Measurements from ENCODE around the gene CYP27A1. TPM values are rescaled to one million over a fixed set of nuclear protein-coding genes. Genes with fewer than 3 reads are reported as not detected.

CYP27A1 gene
- total and polyA plus RNA-seq, 2 of the 8 experiments (the other 6 are each of a cell fraction or from before 2014, with no cell fraction given), result 5.4 to 14.7 TPM

- no peak overlapping the region for H2BK120ac ChIP-seq (replicated peaks; ENCODE audit: low read depth, low read length)
- no peaks in the 10 kb centered on the region for H3K9me3 ChIP-seq (ENCODE audit: insufficient read depth in 2 of 2, low read depth in 1 of 2, low read length in 1 of 2)
- H2AK5ac ChIP-seq (ENCODE audit: low read depth, low read length), result no peak overlapping the region
- no peak overlapping the region for H3K14ac ChIP-seq (ENCODE audit: insufficient read length)
- no peak for DNase-seq (ENCODE audit: low read depth in 1 of 2, low spot score in 2 of 2)
- H2BK20ac ChIP-seq (ENCODE audit: low read length), result no peak overlapping the region
- no peaks in the 10 kb centered on the region for H3K23me2 ChIP-seq (ENCODE audit: low read depth, low read length)
- no peak overlapping the region for H4K91ac ChIP-seq (replicated peaks; ENCODE audit: insufficient read length, low read length)
- H3K79me2 ChIP-seq (ENCODE audit: control insufficient read depth in 1 of 2, insufficient read depth in 2 of 2, low read length in 2 of 2), result no peaks in the 10 kb centered on the region
- H4K8ac ChIP-seq (ENCODE audit: extremely low read depth, insufficient read depth, low read length), result no peak overlapping the region
- H3K27ac ChIP-seq (ENCODE audit: low read depth, low read length), result no peak overlapping the region
- H4K20me1 ChIP-seq (replicated peaks in 1 of 2; ENCODE audit: control insufficient read depth in 1 of 2, insufficient read depth in 2 of 2, low read length in 2 of 2), result no peaks in the 10 kb centered on the region
- no peak overlapping the region for H2BK15ac ChIP-seq (ENCODE audit: low read length)
- no peaks in the 10 kb centered on the region for H3K4me1 ChIP-seq (replicated peaks in 1 of 4; ENCODE audit: control insufficient read depth in 3 of 4, insufficient read depth in 4 of 4, low read length in 3 of 4)
- no peak overlapping the region for H3K9ac ChIP-seq (replicated peaks in 1 of 4; ENCODE audit: extremely low read depth in 1 of 4, low read depth in 3 of 4, low read length in 3 of 4)
- no peak overlapping the region for H3K4me3 ChIP-seq (ENCODE audit: extremely low read depth in 1 of 4, insufficient read depth in 2 of 4, low read depth in 3 of 4, low read length in 4 of 4)
- no peak overlapping the region for H3K4me2 ChIP-seq (ENCODE audit: insufficient read depth in 1 of 2, low read depth in 2 of 2, low read length in 2 of 2)
- no peaks in the 10 kb centered on the region for H3K27me3 ChIP-seq (replicated peaks in 1 of 4; ENCODE audit: control insufficient read depth in 3 of 4, extremely low read depth in 1 of 4, insufficient read depth in 3 of 4, low read length in 3 of 4)
- no peak overlapping the region for H2BK12ac ChIP-seq (ENCODE audit: low read depth, low read length)
- TF ChIP-seq CREB1 (IDR thresholded peaks at IDR 0.05) (no peak), SP4 (IDR thresholded peaks at IDR 0.05; ENCODE audit: low read length) (no peak), RXRA (IDR thresholded peaks at IDR 0.05; ENCODE audit: insufficient read depth, low read depth, low read length) (no peak), SUZ12 (IDR thresholded peaks at IDR 0.05; ENCODE audit: low read length) (no peak), EP300 (IDR thresholded peaks at IDR 0.05; ENCODE audit: borderline replicate concordance in 1 of 2, low read depth in 2 of 2, low read length in 2 of 2) (no peak)
- no peak overlapping the region for H2AFZ ChIP-seq (ENCODE audit: low read length)
- no peak overlapping the region for H3K23ac ChIP-seq (ENCODE audit: insufficient read length)
- peaks cover 20 to 60% (median 48%) of the 10 kb centered on the region in 4 experiments for H3K36me3 ChIP-seq (ENCODE audit: control insufficient read depth in 2 of 4, insufficient read depth in 4 of 4, low read length in 3 of 4)
- ChIA-PET POLR2A (ENCODE audit: partially characterized antibody) (interaction anchor here (1.5 to 2.0 kb wide), 2 partner anchors 11 to 75 kb away, joined by 3 to 4 read pairs; no protein-coding TSS in a partner anchor), CTCF (ENCODE audit: partially characterized antibody) (interaction anchor here (0.9 to 1.5 kb wide), 4 partner anchors 27 to 275 kb away, joined by 3 to 7 read pairs (median 4); no protein-coding TSS in a partner anchor)
- no peak overlapping the region for H4K5ac ChIP-seq (ENCODE audit: insufficient read length, low read depth, low read length)
- H3K4ac ChIP-seq (replicated peaks; ENCODE audit: insufficient read length, low read depth, low read length), result no peak overlapping the region
- no peak overlapping the region for H3K18ac ChIP-seq (ENCODE audit: extremely low read depth, low read length)
- H3K79me1 ChIP-seq (ENCODE audit: low read depth, low read length), result no peaks in the 10 kb centered on the region
- no peak overlapping the region for H3K56ac ChIP-seq (replicated peaks; ENCODE audit: insufficient read length, low read depth, low read length)
- H2BK5ac ChIP-seq (ENCODE audit: low read depth, low read length), result no peak overlapping the region
- WGBS, 2 experiments (ENCODE audit: extremely low coverage in 1 of 2, insufficient coverage in 1 of 2, insufficient read length in 1 of 2, insufficient replicate concordance in 2 of 2, low coverage in 1 of 2, low lambda C conversion rate in 2 of 2, missing lambda C conversion rate in 1 of 2), result 83% methylated on average over 3 of the region's 3 CpGs; no CpG with 5 or more reads in 1 of the 2 experiments
- no peak for FAIRE-seq
These were observed 26.8 kb upstream of the CYP27A1 start for GRCh38 chr2:218755198-218755566.
